Activated CD4-positive, alpha-beta T cell treated with anti-CD3 and anti-CD28 coated beads, Interleukin-2, Interleukin-4, amounts not matched to agents 100 ng/mL and 50 ng/mL, durations not matched to agents 16 hours and 8 hours (primary cell): ENCODE measurements around the gene SLC44A1.

Experiments
- DNase-seq: peaks from one replicate; pipeline ENCODE4 v3.0.0-alpha.2; 2020; ENCODE audit warnings: low spot score

SLC44A1 gene

GRCh38 chr9:105338308-105338707, 93.9 kb downstream of the SLC44A1 start:
- no peak for DNase-seq

DNA sequence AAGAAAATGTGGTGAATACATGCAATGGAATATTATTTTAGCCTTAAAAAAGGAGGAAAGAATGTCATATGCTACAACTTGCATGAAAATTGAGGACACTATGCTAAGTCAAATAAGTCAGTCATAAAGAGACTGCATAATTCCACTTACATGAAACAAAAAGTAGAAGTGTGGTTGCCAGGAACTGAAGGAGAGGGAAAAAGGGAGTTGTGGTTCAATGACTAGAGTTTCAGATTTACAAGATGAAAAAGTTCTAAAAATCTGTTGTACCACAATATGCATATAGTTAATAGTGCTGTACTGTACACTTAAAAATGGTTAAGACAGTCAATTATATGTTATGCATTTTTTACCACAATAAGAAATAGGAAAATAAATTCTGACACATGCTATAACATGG, 95.4 kb downstream of the SLC44A1 start:
- DNase-seq: peak; percentile 15

DNA sequence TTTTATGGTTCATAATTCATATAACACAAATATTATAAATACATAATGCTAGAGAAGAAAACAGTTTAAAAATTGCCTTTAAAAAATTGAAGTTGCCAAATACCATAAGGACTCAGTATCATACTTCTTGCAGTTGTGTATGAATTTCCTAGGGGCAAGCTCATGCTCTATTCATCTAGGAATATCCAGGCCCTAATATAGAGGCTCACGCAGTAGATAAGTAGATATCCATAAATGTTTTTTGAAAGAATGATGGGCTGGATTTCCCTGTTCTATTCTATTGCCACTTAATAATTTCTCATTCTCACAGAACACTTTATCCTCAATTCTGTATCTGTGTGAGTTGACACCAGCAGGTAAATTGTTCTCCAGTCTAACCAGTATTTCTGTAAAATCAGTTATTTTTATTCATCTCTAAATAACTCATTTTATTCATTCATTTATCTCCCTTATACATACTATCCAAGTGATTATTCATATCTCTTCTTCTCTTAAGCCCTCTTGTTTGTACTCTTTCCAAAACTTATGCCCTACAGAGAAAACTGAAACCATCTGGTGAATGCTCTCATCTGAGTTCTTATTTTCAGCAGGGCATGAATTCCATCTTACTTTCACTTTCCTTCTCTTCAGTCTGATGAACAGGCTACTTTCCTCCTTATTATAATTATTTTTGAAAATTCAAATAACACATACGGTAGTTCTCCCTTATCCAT, 97.1 kb downstream of the SLC44A1 start:
- DNase-seq: peak; percentile 14

DNA sequence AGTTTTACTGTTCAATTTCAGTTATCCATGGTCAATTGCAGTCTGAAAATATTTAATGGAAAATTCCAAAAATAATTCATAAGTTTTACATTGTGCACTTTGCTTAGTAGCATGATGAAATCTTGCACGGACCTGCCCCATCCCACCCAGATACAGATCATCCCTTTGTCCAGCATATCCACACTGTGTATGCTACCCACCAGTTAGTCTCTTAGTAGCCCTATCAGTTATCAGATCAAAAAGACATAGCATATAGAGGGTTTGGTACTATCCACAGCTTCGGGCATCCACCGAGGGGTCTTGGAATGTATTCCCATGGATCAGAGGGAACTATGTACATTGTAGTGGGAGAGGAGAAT, 97.7 kb downstream of the SLC44A1 start:
- no peak for DNase-seq

- no peak for DNase-seq
Measured at GRCh38 chr9:105344283-105344682, 99.8 kb downstream of the SLC44A1 start.

DNA sequence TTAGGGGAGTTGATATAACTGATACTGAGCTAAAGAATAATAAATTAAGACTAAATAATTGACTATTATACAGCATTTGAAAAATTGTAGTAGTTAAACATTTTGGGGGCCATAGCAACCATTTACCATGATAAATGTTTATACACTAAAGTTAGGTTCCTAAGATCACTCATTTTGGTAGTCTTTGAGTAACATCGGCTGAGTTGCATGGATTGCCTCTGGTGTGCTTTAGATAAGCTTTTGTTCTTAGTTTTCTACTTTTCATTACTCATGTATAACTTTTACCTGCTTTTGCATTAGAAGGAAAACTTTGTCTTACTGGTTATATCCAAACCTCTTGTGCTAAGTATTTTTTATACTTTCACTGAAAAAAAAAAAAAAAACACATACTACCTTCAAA, 101.2 kb downstream of the SLC44A1 start:
- DNase-seq: no peak

- DNase-seq: no peak
Measured at GRCh38 chr9:105346273-105346672, 101.8 kb downstream of the SLC44A1 start.

- DNase-seq: no peak
Measured at GRCh38 chr9:105354448-105354847, 110.0 kb downstream of the SLC44A1 start.

GRCh38 chr9:105355781-105356180, 111.3 kb downstream of the SLC44A1 start:
- DNase-seq: peak; percentile 9

GRCh38 chr9:105357937-105358336, 113.5 kb downstream of the SLC44A1 start:
- no peak for DNase-seq

DNA sequence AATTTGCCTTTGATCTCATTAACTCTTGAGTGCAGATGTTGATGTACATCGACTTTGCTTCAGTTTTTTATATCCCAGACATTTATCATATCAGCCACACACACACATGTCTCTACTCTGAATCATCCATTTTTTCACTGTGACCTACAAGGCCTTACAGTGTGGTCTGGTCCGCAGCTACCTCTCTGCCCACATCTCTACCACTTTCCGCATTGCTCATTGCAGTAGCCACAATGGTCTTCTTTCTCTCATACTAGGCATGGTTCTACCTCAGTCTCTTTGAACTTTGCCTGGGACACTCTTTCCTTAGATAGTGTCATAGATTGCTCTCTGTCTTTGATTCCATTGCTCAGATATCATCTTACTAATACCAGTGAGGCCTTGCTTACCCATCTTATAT, 115.4 kb downstream of the SLC44A1 start:
- DNase-seq: peak; percentile 77

DNA sequence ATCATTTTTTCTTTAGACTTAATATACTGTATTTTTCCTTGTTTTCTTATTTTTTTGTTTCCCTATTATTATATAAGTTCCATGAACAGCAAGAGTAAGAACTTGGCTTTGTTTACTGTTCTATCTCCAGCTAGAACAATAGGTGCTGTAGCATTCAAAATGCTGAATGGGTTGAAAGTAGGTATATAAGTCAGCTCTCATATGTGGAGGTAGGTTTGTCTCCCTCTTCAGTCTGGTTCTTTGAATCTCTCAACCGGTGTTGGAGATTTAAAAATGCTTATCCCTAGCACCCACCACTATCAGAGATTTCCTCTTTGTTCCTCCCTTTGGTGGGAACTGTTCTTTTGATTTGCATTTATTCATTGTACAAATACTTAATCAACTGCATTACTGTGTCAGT, 115.9 kb downstream of the SLC44A1 start:
- DNase-seq: no peak

DNA sequence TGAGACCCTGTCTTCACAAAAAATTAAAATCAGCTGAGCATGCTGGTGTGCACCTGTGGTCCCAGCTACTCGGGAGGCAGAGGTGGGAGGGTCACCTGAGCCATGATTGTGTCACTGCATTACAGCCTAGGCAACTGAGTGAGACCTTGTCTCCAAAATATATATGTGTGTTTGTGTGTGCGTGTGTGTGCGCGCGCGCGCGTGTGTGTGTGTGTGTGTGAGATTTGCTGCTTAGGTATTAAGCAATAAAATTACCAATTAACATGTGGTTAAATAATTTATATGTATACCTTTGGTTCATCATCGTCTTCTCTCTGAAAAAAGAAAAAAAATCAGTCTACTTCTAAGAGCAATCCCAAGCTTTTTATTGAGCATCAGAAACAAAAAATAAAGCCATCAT, 117.4 kb downstream of the SLC44A1 start:
- no peak for DNase-seq

DNA sequence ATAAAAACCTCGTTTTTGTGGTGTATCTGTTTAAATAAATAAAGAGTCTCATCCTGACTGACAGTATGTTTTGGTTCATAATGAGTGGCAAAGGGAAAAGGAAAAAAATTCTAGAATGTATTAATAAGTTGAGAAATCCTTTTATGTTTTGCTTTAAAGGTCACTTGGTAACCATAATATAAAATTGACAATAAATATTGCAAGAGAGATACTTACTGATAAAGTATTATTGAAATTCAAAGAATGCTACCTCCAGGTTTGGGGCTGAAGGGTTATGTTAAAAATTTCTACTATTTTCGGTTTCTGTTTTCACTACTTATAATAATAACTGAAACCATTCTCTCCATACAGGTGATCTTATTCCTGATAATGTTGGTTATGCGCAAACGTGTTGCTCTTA, 118.0 kb downstream of the SLC44A1 start:
- DNase-seq: no peak

DNA sequence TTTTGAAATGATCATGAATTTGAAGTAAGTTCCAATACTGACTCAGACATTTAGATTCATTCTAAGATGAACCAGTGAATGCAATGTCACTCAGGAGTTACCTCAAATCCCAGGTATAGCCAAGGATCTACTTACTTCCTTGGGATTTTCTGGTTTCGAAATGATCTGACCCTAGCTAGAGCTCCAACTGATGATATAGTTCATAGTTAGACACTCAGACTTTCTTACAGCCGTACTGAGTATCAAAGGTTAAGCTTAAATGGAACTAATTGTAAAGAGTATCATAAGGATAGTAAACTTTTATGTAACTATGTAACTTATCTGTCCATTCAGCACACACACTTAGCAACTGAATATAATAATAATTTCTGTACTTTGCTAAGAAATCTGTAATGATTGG, 119.4 kb downstream of the SLC44A1 start:
- DNase-seq: no peak

- no peak for DNase-seq
Measured at GRCh38 chr9:105369911-105370310, 125.5 kb downstream of the SLC44A1 start.

GRCh38 chr9:105373723-105374122, 129.3 kb downstream of the SLC44A1 start:
- DNase-seq: no peak

- DNase-seq: no peak
Measured at GRCh38 chr9:105375323-105375722, 130.9 kb downstream of the SLC44A1 start.

- no peak for DNase-seq
Measured at GRCh38 chr9:105376893-105377292, 132.4 kb downstream of the SLC44A1 start.

DNA sequence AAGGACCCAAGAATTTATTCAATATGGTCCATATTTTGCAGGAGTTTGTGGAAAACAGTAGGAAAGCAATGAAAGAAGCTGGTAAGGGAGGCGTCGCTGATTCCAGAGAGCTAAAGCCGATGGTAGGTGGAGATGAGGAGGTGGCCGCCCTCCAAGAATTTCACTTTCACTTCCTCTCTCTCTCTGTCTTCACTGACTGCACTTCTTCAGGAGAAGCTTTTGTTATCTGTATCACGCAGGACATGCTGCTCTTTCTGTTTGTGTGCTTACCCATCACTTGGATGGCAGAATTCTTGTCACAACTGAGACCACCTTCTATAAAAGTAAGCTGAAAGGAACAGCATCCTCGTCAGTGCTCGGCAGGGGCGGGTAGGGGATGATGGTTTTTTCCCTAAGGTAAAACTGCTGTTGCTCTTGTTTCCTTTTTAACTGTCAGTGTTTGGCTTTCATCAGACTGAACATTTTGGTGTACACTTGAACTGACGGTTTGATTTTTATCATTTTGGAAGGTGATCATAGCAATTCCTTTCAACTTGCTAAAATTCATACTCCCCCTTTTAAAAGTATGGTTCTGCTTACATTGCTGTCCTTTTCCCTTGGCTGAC, 141.0 kb downstream of the SLC44A1 start:
- DNase-seq: peak; percentile 36

- no peak for DNase-seq
Measured at GRCh38 chr9:105389796-105390195, 145.3 kb downstream of the SLC44A1 start.

DNA sequence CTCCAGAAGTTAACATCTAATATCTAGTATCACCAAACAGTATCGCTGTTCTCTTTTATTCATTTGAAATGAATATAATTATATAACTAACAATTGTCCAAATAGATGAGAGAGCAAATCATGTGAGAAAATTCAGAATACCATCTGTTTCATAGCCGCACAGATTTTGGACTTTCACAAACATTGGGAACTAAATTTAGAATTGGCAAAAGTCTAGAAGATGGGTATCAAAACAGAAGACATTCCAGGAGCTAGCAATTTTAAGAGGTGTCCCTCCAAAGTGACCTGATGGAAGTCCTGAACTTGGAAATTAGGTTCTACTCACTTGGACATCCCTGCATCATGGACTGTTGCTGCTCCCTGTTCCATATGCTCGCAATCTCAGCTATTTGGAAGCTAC, 146.4 kb downstream of the SLC44A1 start:
- no peak for DNase-seq

DNA sequence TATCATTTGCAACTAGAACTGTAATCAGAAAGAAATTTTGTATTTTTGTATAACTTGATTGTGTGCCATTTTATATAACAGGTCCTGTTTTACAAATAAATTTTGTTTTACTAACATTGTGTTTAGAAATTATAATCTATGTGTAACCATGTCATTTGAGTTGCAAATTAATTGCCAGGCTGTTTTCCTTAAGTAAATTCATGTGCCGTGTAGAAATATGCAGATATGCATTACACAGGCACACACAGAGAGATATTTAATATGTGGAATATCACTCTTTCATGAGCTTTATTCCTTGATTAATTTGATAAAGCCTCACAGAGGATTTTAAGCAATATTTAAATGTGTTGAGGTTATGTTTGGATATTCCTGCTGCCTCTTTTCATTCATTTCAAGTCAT, 146.8 kb downstream of the SLC44A1 start:
- no peak for DNase-seq

DNA sequence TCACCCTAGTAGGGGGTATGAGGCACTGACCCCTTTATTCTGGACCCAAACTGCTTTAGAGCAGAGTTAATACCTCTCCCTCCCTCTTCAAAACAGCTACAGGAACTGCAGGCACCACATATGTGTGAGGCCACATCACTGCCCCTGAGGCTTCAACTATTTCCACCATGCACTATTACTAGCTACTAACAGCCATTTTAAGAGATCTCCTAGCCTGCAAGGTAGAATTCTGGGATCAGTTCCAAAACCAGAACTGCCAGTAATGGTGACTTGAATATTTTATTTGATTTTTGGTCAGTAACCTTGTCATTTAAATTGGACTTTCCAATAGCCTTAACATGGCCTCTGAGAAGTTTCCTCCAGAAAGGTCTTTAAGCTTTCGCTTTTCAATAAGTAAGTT, 148.1 kb downstream of the SLC44A1 start:
- no peak for DNase-seq
